A549 (cell line): Measurements from ENCODE around the gene TJP1. TPM values are rescaled to one million over a fixed set of nuclear protein-coding genes. Genes with fewer than 3 reads are reported as not detected.

ENCODE experiments used
- ATAC-seq, 2 experiments: fragments of 200-7000 bp in 1 of 2; fragments of >200 bp in 1 of 2; cut with Nextera tagmentation in 1 of 2; cut with Tn5 transposase in 1 of 2; 3 replicates each; pipeline versions ENCODE4 v1.8.0 to v1.9.1; 2018 to 2020; ENCODE audit warnings: mild to moderate bottlenecking in 1 of 2, moderate library complexity in 1 of 2
- CTCF ChIA-PET: fragments of 300-600 bp; sonication (Branson Sonifier 250); formaldehyde crosslinking; extraction: SDS; loops from one replicate; lab custom pipeline; 2021; ENCODE audit warnings: antibody characterized with exemption, inconsistent platforms; lab: Yijun Ruan, JAX
- POLR2A ChIA-PET: fragments of 350-600 bp; formaldehyde crosslinking; extraction: SDS; loops from one replicate; lab custom pipeline; 2021; ENCODE audit warnings: antibody characterized with exemption, inconsistent platforms; lab: Yijun Ruan, JAX
- DNase-seq, 2 experiments: peaks; one replicate each; pipeline versions ENCODE4 v3.0.0 to v3.0.0-alpha.2; 2011 to 2016; ENCODE audit warnings: low read depth in 1 of 2, low spot score in 1 of 2
- FAIRE-seq: peaks from 2 replicates; lab custom pipeline; 2011; peaks lifted over from hg19 to GRCh38; lab: Jason Lieb, UNC
- H3K27ac ChIP-seq, 2 experiments: fragments of >200 bp; sonication (Bioruptor Twin); formaldehyde crosslinking; 3 replicates each; pipeline ENCODE4 v1.5.1; 2016 to 2017
- H3K4me1 ChIP-seq: fragments of >200 bp; sonication (Bioruptor Twin); formaldehyde crosslinking; 3 replicates; pipeline ENCODE4 v1.6.1; 2016
- H3K4me2 ChIP-seq: fragments of >200 bp; sonication (Bioruptor Twin); formaldehyde crosslinking; 3 replicates; pipeline ENCODE4 v1.6.1; 2016
- H3K4me3 ChIP-seq: fragments of >200 bp; sonication (Bioruptor Twin); formaldehyde crosslinking; 3 replicates; pipeline ENCODE4 v1.5.1; 2016
- H3K9me3 ChIP-seq: fragments of >200 bp; sonication (Bioruptor Twin); formaldehyde crosslinking; 3 replicates; pipeline ENCODE4 v1.6.1; 2016
- BHLHE40 ChIP-seq: IDR thresholded peaks from 2 replicates; pipeline ENCODE4 v1.6.1; 2012; ENCODE audit warnings: low read depth, low read length, inconsistent platforms
- CEBPB ChIP-seq, 2 experiments: fragments of >200 bp in 1 of 2; sonication (Bioruptor Twin) in 1 of 2; formaldehyde crosslinking in 1 of 2; IDR thresholded peaks; 2 replicates each; pipeline ENCODE4 v1.6.1; 2012 to 2016
- CHD4 ChIP-seq: fragments of 200-600 bp; sonication (generic); IDR thresholded peaks from 2 replicates; pipeline ENCODE4 v1.6.1; 2016; ENCODE audit warnings: antibody characterized with exemption, mild to moderate bottlenecking, borderline replicate concordance
- EP300 ChIP-seq, 2 experiments: fragments of >200 bp; sonication (Bioruptor Twin); formaldehyde crosslinking; IDR thresholded peaks; 2 replicates in 1 of 2; 3 replicates in 1 of 2; pipeline ENCODE4 v1.6.1; 2016 to 2017
- FOSL2 ChIP-seq, 2 experiments: fragments of 450-650 bp in 1 of 2; fragments of >200 bp in 1 of 2; sonication (Bioruptor Twin) in 1 of 2; formaldehyde crosslinking; IDR thresholded peaks; 2 replicates each; pipeline versions ENCODE4 v1.5.0 to v1.6.1; 2016 to 2020; ENCODE audit warnings: mild to moderate bottlenecking in 1 of 2, moderate library complexity in 1 of 2
- FOXS1 ChIP-seq: fragments of 250-450 bp; sonication (Bioruptor Pico); IDR thresholded peaks from 2 replicates; pipeline ENCODE4 v1.5.0; 2020; ENCODE audit warnings: mild to moderate bottlenecking, moderate library complexity
- GATA3 ChIP-seq: IDR thresholded peaks from 2 replicates; pipeline ENCODE4 v1.6.1; 2012; ENCODE audit warnings: borderline replicate concordance
- HOXB5 ChIP-seq: fragments of 250-450 bp; sonication (Bioruptor Pico); IDR thresholded peaks from 2 replicates; pipeline ENCODE4 v1.5.0; 2020; ENCODE audit warnings: mild to moderate bottlenecking, moderate library complexity
- JUN ChIP-seq, 2 experiments: fragments of >200 bp; sonication (Bioruptor Twin); formaldehyde crosslinking; IDR thresholded peaks; 2 replicates in 1 of 2; 3 replicates in 1 of 2; pipeline ENCODE4 v1.6.1; 2016 to 2017
- JUNB ChIP-seq: fragments of >200 bp; sonication (Bioruptor Twin); formaldehyde crosslinking; IDR thresholded peaks from 2 replicates; pipeline ENCODE4 v1.6.1; 2016
- MAFK ChIP-seq: fragments of 450-650 bp; IDR thresholded peaks from 2 replicates; pipeline ENCODE4 v1.6.1; 2014; ENCODE audit not compliant: partially characterized antibody
- MAZ ChIP-seq: fragments of 150-350 bp; IDR thresholded peaks from 2 replicates; pipeline ENCODE4 v1.6.1; 2014; ENCODE audit warnings: antibody characterized with exemption, low read depth, low read length, borderline replicate concordance
- MYC ChIP-seq: IDR thresholded peaks from 2 replicates; pipeline ENCODE4 v1.6.1; 2012; ENCODE audit warnings: mild to moderate bottlenecking, inconsistent platforms, low read length, improper control_type of control experiment, borderline replicate concordance
- NPAS2 ChIP-seq: fragments of 250-450 bp; sonication (Bioruptor Pico); IDR thresholded peaks from 2 replicates; pipeline ENCODE4 v1.8.0; 2022; ENCODE audit warnings: mild to moderate bottlenecking, moderate library complexity, borderline replicate concordance
- RAD21 ChIP-seq, 2 experiments: fragments of >200 bp in 1 of 2; sonication (Bioruptor Twin) in 1 of 2; formaldehyde crosslinking in 1 of 2; IDR thresholded peaks in 1 of 2; conservative IDR thresholded peaks in 1 of 2; 2 replicates in 1 of 2; 3 replicates in 1 of 2; pipeline ENCODE4 v1.6.1; 2012 to 2018; ENCODE audit warnings: inconsistent platforms in 1 of 2
- RARB ChIP-seq: fragments of 250-450 bp; sonication (Bioruptor Pico); IDR thresholded peaks from 2 replicates; pipeline ENCODE4 v1.8.0; 2021; ENCODE audit warnings: mild to moderate bottlenecking, moderate library complexity
- RFX5 ChIP-seq: fragments of 450-650 bp; IDR thresholded peaks from 2 replicates; pipeline ENCODE4 v1.7.1; 2014; ENCODE audit warnings: antibody characterized with exemption, mild to moderate bottlenecking, moderate library complexity
- SMC3 ChIP-seq: fragments of >200 bp; sonication (Bioruptor Twin); formaldehyde crosslinking; IDR thresholded peaks from 3 replicates; pipeline ENCODE4 v1.6.1; 2018; ENCODE audit warnings: inconsistent platforms
- ZC3H11A ChIP-seq: fragments of 450-650 bp; IDR thresholded peaks from 2 replicates; pipeline ENCODE4 v1.6.1; 2014; ENCODE audit warnings: antibody characterized with exemption, mild to moderate bottlenecking
- WGBS: methylation state at CpG from one replicate; pipeline ENCODE4 v1.1.6; 2017; ENCODE audit errors: missing lambda C conversion rate; 5-methylcytosine and 5-hydroxymethylcytosine counted together
- polyA plus RNA-seq, 4 experiments: library from polyadenylated mRNA; depleted of rRNA in 3 of 4; stranded (reverse); fragments of >200 nt; fragmentation: RNase III in 1 of 4; extraction: RNeasy Plus Mini Kit Qiagen cat#74134 plus additional on column Dnase treatment in 1 of 4; gene quantifications; 2 replicates in 3 of 4; 3 replicates in 1 of 4; pipeline ENCODE4 v1.2.3, GENCODE V29; 2011 to 2017
- TF ChIP-seq, protein P1 (sequence below): fragments of 250-450 bp; sonication (Bioruptor Pico); IDR thresholded peaks from 2 replicates; pipeline ENCODE4 v1.5.0; 2020; ENCODE audit warnings: low read depth, mild to moderate bottlenecking, moderate library complexity
- TF ChIP-seq, protein P2 (sequence below): IDR thresholded peaks from 2 replicates; pipeline ENCODE4 v1.6.1; 2012; ENCODE audit warnings: low read depth, borderline replicate concordance
- TF ChIP-seq, protein P3 (sequence below): fragments of >200 bp; sonication (Bioruptor Twin); formaldehyde crosslinking; IDR thresholded peaks from 3 replicates; pipeline ENCODE4 v1.5.1; 2016
- TF ChIP-seq, protein P4 (sequence below): fragments of >200 bp; sonication (Bioruptor Twin); formaldehyde crosslinking; IDR thresholded peaks from 3 replicates; pipeline ENCODE4 v1.6.1; 2016
- TF ChIP-seq, protein P5 (sequence below): fragments of 450-650 bp; IDR thresholded peaks from 2 replicates; pipeline ENCODE4 v1.6.1; 2014; ENCODE audit warnings: antibody characterized with exemption
- TF ChIP-seq, protein P6 (sequence below): IDR thresholded peaks from 2 replicates; pipeline ENCODE4 v1.6.1; 2012
- TF ChIP-seq, protein P7 (sequence below): fragments of 200-600 bp; sonication (generic); IDR thresholded peaks from 2 replicates; pipeline ENCODE4 v1.6.1; 2016; ENCODE audit warnings: antibody characterized with exemption, mild to moderate bottlenecking, moderate library complexity

The TJP1 gene
- polyA plus RNA-seq, 2 of the 4 experiments (the other 2 are of a cell fraction) = 55.0 to 179 TPM

DNA sequence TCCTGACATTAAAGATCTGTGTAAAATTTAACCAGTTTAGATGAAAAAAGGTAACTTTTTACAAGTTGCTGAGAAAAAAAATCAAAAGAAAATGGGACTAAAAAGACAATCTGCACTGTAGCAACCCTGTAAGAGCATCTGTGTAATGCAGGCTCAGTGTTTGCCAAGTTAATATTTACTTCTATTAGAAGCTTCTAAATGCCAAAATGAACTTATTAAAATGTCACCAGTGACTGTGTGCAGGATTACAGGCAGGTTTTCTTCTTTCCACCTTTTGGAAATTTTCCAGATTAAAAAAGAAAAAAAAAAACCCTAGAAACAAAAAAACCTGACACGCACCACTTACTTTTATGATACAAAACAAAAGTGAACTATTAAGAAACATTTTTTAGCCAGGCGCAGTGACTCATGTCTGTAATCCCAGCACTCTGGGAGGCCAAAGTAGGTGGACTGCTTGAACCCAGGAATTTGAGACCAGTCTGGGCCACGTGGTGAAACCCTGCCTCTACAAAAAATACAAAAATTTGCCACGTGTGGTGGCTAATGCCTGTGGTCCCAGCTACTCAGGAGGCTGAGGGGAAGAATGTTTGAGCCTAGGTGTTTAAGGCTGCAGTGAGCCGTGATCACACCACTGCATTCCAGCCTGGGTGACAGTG lies 87.2 kb downstream of the TJP1 start:
- WGBS = 2% methylated on average over 5 of the region's 5 CpGs
- H3K4me1 ChIP-seq = peaks cover 72% of the 10 kb centered on the region
- POLR2A ChIA-PET = interaction anchor here (1.7 to 2.9 kb wide), 2 partner anchors 37 to 64 kb away, joined by 7 to 10 read pairs; no protein-coding TSS in a partner anchor
- TF ChIP-seq MYC (peak; percentile 91; the same call in 1 of the 2 replicates), ZC3H11A (no peak), RARB (CRISPR knock-in tag) (no peak), BHLHE40 (no peak), NPAS2 (peak; percentile 65; the same call in 1 of the 2 replicates), FOXS1 (CRISPR knock-in tag) (no peak), JUN (IDR thresholded peaks at IDR 0.05) (peak; percentile 86 to 95; a peak in 4 of 5 replicates), GATA3 (peak; percentile 87), RFX5 (no peak), RAD21 (conservative IDR thresholded peaks at IDR 0.05 in 1 of 2, IDR thresholded peaks at IDR 0.05 in 1 of 2) (peak in 1 of 2 experiments; percentile 48; a peak in 2 of 5 replicates), EP300 (IDR thresholded peaks at IDR 0.05) (peak; percentile 87 to 92), CEBPB (IDR thresholded peaks at IDR 0.05) (peak; percentile 77 to 78; a peak in 3 of 4 replicates), MAFK (no peak), HOXB5 (CRISPR knock-in tag) (peak; percentile 31; the same call in 1 of the 2 replicates), JUNB (peak; percentile 96), SMC3 (peak; percentile 42; the same call in 1 of the 3 replicates), FOSL2 (IDR thresholded peaks at IDR 0.05) (peak; percentile 90), FOSL2 (CRISPR knock-in tag; IDR thresholded peaks at IDR 0.05) (peak; percentile 89), MAZ (no peak), CHD4 (no peak)
- TF ChIP-seq, protein P1, sequence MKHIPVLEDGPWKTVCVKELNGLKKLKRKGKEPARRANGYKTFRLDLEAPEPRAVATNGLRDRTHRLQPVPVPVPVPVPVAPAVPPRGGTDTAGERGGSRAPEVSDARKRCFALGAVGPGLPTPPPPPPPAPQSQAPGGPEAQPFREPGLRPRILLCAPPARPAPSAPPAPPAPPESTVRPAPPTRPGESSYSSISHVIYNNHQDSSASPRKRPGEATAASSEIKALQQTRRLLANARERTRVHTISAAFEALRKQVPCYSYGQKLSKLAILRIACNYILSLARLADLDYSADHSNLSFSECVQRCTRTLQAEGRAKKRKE (CRISPR knock-in tag) = peak; percentile 55; the same call in 1 of the 2 replicates
- TF ChIP-seq, protein P2, sequence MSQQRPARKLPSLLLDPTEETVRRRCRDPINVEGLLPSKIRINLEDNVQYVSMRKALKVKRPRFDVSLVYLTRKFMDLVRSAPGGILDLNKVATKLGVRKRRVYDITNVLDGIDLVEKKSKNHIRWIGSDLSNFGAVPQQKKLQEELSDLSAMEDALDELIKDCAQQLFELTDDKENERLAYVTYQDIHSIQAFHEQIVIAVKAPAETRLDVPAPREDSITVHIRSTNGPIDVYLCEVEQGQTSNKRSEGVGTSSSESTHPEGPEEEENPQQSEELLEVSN = peak; percentile 39; the same call in 1 of the 2 replicates
- TF ChIP-seq, protein P3, sequence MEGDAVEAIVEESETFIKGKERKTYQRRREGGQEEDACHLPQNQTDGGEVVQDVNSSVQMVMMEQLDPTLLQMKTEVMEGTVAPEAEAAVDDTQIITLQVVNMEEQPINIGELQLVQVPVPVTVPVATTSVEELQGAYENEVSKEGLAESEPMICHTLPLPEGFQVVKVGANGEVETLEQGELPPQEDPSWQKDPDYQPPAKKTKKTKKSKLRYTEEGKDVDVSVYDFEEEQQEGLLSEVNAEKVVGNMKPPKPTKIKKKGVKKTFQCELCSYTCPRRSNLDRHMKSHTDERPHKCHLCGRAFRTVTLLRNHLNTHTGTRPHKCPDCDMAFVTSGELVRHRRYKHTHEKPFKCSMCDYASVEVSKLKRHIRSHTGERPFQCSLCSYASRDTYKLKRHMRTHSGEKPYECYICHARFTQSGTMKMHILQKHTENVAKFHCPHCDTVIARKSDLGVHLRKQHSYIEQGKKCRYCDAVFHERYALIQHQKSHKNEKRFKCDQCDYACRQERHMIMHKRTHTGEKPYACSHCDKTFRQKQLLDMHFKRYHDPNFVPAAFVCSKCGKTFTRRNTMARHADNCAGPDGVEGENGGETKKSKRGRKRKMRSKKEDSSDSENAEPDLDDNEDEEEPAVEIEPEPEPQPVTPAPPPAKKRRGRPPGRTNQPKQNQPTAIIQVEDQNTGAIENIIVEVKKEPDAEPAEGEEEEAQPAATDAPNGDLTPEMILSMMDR = no peak
- TF ChIP-seq, protein P4, sequence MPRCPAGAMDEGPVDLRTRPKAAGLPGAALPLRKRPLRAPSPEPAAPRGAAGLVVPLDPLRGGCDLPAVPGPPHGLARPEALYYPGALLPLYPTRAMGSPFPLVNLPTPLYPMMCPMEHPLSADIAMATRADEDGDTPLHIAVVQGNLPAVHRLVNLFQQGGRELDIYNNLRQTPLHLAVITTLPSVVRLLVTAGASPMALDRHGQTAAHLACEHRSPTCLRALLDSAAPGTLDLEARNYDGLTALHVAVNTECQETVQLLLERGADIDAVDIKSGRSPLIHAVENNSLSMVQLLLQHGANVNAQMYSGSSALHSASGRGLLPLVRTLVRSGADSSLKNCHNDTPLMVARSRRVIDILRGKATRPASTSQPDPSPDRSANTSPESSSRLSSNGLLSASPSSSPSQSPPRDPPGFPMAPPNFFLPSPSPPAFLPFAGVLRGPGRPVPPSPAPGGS = peak; percentile 75; the same call in 2 of the 3 replicates
- TF ChIP-seq, protein P5, sequence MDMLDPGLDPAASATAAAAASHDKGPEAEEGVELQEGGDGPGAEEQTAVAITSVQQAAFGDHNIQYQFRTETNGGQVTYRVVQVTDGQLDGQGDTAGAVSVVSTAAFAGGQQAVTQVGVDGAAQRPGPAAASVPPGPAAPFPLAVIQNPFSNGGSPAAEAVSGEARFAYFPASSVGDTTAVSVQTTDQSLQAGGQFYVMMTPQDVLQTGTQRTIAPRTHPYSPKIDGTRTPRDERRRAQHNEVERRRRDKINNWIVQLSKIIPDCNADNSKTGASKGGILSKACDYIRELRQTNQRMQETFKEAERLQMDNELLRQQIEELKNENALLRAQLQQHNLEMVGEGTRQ = peak; percentile 87
- TF ChIP-seq, protein P6, sequence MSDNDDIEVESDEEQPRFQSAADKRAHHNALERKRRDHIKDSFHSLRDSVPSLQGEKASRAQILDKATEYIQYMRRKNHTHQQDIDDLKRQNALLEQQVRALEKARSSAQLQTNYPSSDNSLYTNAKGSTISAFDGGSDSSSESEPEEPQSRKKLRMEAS = peak; percentile 98
- TF ChIP-seq, protein P7, sequence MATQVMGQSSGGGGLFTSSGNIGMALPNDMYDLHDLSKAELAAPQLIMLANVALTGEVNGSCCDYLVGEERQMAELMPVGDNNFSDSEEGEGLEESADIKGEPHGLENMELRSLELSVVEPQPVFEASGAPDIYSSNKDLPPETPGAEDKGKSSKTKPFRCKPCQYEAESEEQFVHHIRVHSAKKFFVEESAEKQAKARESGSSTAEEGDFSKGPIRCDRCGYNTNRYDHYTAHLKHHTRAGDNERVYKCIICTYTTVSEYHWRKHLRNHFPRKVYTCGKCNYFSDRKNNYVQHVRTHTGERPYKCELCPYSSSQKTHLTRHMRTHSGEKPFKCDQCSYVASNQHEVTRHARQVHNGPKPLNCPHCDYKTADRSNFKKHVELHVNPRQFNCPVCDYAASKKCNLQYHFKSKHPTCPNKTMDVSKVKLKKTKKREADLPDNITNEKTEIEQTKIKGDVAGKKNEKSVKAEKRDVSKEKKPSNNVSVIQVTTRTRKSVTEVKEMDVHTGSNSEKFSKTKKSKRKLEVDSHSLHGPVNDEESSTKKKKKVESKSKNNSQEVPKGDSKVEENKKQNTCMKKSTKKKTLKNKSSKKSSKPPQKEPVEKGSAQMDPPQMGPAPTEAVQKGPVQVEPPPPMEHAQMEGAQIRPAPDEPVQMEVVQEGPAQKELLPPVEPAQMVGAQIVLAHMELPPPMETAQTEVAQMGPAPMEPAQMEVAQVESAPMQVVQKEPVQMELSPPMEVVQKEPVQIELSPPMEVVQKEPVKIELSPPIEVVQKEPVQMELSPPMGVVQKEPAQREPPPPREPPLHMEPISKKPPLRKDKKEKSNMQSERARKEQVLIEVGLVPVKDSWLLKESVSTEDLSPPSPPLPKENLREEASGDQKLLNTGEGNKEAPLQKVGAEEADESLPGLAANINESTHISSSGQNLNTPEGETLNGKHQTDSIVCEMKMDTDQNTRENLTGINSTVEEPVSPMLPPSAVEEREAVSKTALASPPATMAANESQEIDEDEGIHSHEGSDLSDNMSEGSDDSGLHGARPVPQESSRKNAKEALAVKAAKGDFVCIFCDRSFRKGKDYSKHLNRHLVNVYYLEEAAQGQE = no peak
- H3K27ac ChIP-seq = peak overlapping the region; percentile 94 to 96
- FAIRE-seq = peak; percentile 92
- CTCF ChIA-PET = interaction anchor here (0.8 to 3.1 kb wide), 12 partner anchors 13 to 340 kb away, joined by 3 to 32 read pairs (median 4); partner anchors contain the start of gene TJP1
- H3K4me3 ChIP-seq = peak overlapping the region; percentile 10; the same call in 1 of the 3 replicates
- H3K4me2 ChIP-seq = peak overlapping the region; percentile 81
- H3K9me3 ChIP-seq = no peaks in the 10 kb centered on the region
- peak; percentile 66 to 92 for DNase-seq
- peak; percentile 71 to 73 for ATAC-seq
